Stomach (tissue), 4 donors: ENCODE results near the gene GTSE1.

Experiments used
- CTCF ChIP-seq, 7 experiments: fragments of 450-650 bp in 4 of 7; fragments of 200-600 bp in 3 of 7; sonication (generic) in 3 of 7; IDR thresholded peaks; one replicate each; pipeline ENCODE4 v1.5.1; 2016 to 2019; ENCODE audit warnings: antibody characterized with exemption in 7 of 7, control low read depth in 2 of 7, mild to moderate bottlenecking in 1 of 7
- EP300 ChIP-seq: sonication (generic); formaldehyde crosslinking; IDR thresholded peaks from one replicate; pipeline ENCODE4 v1.6.1; 2017; ENCODE audit warnings: antibody characterized with exemption
- POLR2A ChIP-seq, 4 donors: fragments of 450-650 bp; IDR thresholded peaks; one replicate each; pipeline ENCODE4 v1.6.1; 2016; ENCODE audit warnings: antibody characterized with exemption in 4 of 4, control low read depth in 2 of 4, mild to moderate bottlenecking in 1 of 4, moderate library complexity in 1 of 4
- POLR2AphosphoS5 ChIP-seq, 3 donors: sonication (generic); formaldehyde crosslinking; IDR thresholded peaks; one replicate each; pipeline ENCODE4 v1.6.1; 2016; ENCODE audit warnings: antibody characterized with exemption in 3 of 3

DNA sequence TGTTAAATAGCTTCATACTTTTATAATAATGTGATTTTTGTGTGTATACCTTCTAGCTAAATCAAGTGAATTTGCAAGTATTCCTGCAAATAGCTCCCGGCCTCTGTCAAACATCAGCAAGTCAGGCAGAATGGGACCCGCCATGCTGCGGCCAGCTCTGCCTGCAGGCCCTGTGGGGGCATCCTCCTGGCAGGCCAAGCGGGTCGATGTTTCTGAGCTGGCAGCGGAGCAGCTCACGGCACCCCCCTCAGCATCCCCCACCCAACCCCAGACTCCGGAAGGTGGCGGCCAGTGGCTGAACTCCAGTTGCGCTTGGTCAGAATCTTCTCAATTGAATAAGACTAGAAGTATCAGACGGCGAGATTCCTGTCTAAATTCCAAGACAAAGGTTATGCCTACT, 19.3 kb downstream of the GTSE1 start:
- no peak for TF ChIP-seq POLR2A (IDR thresholded peaks at IDR 0.05)
- TF ChIP-seq CTCF (IDR thresholded peaks at IDR 0.05): no peak
- no peak for TF ChIP-seq EP300
- no peak for TF ChIP-seq POLR2AphosphoS5 (IDR thresholded peaks at IDR 0.05)
